Measurements from ENCODE around the gene KCNQ1.

GRCh38 chr11:2559527-2560311 lies 114.9 kb downstream of the KCNQ1 start:
- TF ChIP-seq ZNF512 (CRISPR knock-in tag; IDR thresholded peaks at IDR 0.05; ENCODE audit: borderline replicate concordance): no peak
- no peak for TF ChIP-seq USF1 (CRISPR knock-in tag; IDR thresholded peaks at IDR 0.05)
- no peak for TF ChIP-seq CTCF (IDR thresholded peaks at IDR 0.05)
- TF ChIP-seq PRRX2 (CRISPR knock-in tag; IDR thresholded peaks at IDR 0.05): no peak
- TF ChIP-seq IRF2 (CRISPR knock-in tag; IDR thresholded peaks at IDR 0.05; ENCODE audit: borderline replicate concordance, low read depth): no peak
- no peak for TF ChIP-seq FOXK1 (CRISPR knock-in tag; IDR thresholded peaks at IDR 0.05)

All from WTC11 (cell line).